Mucosa of rectum (tissue), 2 donors: ENCODE data around the gene FNDC7.
"Not testable (repeated sequence)": the region's sequence is repeated elsewhere in the genome, so short reads cannot be mapped to it uniquely, and the experiment has no call there.

Source experiments
- H3K27ac ChIP-seq, 2 donors: one replicate each; pipeline ENCODE4 v1.7.0; 2013; ENCODE audit warnings: inconsistent platforms in 2 of 2, low read depth in 2 of 2, low read length in 2 of 2
- H3K27me3 ChIP-seq, 2 donors: one replicate each; pipeline ENCODE4 v1.7.0; 2013; ENCODE audit warnings: low read length in 2 of 2; ENCODE audit not compliant: control insufficient read depth in 2 of 2, insufficient read depth in 2 of 2
- H3K36me3 ChIP-seq, 2 donors: one replicate each; pipeline ENCODE4 v1.7.0; 2013; ENCODE audit warnings: low read length in 2 of 2; ENCODE audit not compliant: control insufficient read depth in 2 of 2, insufficient read depth in 2 of 2
- H3K4me1 ChIP-seq, 2 donors: one replicate each; pipeline ENCODE4 v1.7.0; 2013; ENCODE audit warnings: low read length in 2 of 2, mild to moderate bottlenecking in 1 of 2; ENCODE audit not compliant: control insufficient read depth in 2 of 2, insufficient read depth in 2 of 2
- H3K4me3 ChIP-seq, 2 donors: one replicate each; pipeline ENCODE4 v1.7.0; 2013; ENCODE audit warnings: low read length in 2 of 2
- H3K9ac ChIP-seq, 2 donors: one replicate each; pipeline ENCODE4 v1.7.0; 2013; ENCODE audit warnings: low read length in 2 of 2, low read depth in 1 of 2, mild to moderate bottlenecking in 1 of 2
- H3K9me3 ChIP-seq, 2 donors: one replicate each; pipeline ENCODE4 v1.7.0; 2013; ENCODE audit warnings: low read length in 2 of 2; ENCODE audit not compliant: control insufficient read depth in 2 of 2
- donor health status: healthy.
- donor health status: Normal muscosa, but diverticular disease.

The FNDC7 gene

GRCh38 chr1:108767708-108768107 is 55.0 kb downstream of the FNDC7 start:
- H3K27me3 ChIP-seq = no peaks in the 10 kb centered on the region
- H3K27ac ChIP-seq = no peak overlapping the region
- H3K4me3 ChIP-seq = no peak overlapping the region
- H3K9me3 ChIP-seq = no peaks in the 10 kb centered on the region
- no peaks in the 10 kb centered on the region for H3K4me1 ChIP-seq
- H3K36me3 ChIP-seq = peaks cover 27 to 30% of the 10 kb centered on the region in 2 donors
- no peak overlapping the region for H3K9ac ChIP-seq

GRCh38 chr1:108777839-108778238 is 65.1 kb downstream of the FNDC7 start:
- peaks cover 0 to 2% of the 10 kb centered on the region in 2 donors for H3K4me1 ChIP-seq
- H3K9ac ChIP-seq = no peak overlapping the region
- H3K4me3 ChIP-seq = no peak overlapping the region
- H3K9me3 ChIP-seq = no peaks in the 10 kb centered on the region
- H3K27ac ChIP-seq = no peak overlapping the region
- H3K27me3 ChIP-seq = no peaks in the 10 kb centered on the region
- peaks cover 28 to 33% of the 10 kb centered on the region in 2 donors for H3K36me3 ChIP-seq

GRCh38 chr1:108779455-108779854 is 66.7 kb downstream of the FNDC7 start:
- Histone ChIP-seq H3K9ac (no peak overlapping the region), H3K36me3 (peaks cover 31 to 35% of the 10 kb centered on the region in 2 donors), H3K4me1 (peaks cover 0 to 2% of the 10 kb centered on the region in 2 donors)

GRCh38 chr1:108780937-108781574 is 68.3 kb downstream of the FNDC7 start:
- Histone ChIP-seq H3K4me3 (no peak overlapping the region), H3K27me3 (no peaks in the 10 kb centered on the region), H3K36me3 (peaks cover 39 to 47% of the 10 kb centered on the region in 2 donors), H3K9ac (no peak overlapping the region), H3K4me1 (peaks cover 0 to 2% of the 10 kb centered on the region in 2 donors), H3K27ac (no peak overlapping the region), H3K9me3 (peaks cover 7 to 9% of the 10 kb centered on the region in 2 donors)

More at GRCh38 chr1:108779455-108779854, 66.7 kb downstream of the FNDC7 start:
- H3K4me3 ChIP-seq = no peak overlapping the region
- peaks cover 0 to 5% of the 10 kb centered on the region in 2 donors for H3K9me3 ChIP-seq
- H3K27me3 ChIP-seq = no peaks in the 10 kb centered on the region
- H3K27ac ChIP-seq = no peak overlapping the region

GRCh38 chr1:108781575-108781944 is 68.9 kb downstream of the FNDC7 start:
- H3K9ac ChIP-seq, H3K27me3 ChIP-seq, H3K27ac ChIP-seq, H3K4me3 ChIP-seq, H3K4me1 ChIP-seq, H3K9me3 ChIP-seq: not testable (repeated sequence)
- H3K36me3 ChIP-seq = peaks cover 39 to 48% of the 10 kb centered on the region in 2 donors

- Histone ChIP-seq H3K4me3 (no peak overlapping the region), H3K9me3 (peaks cover 7 to 9% of the 10 kb centered on the region in 2 donors), H3K4me1 (no peaks in the 10 kb centered on the region), H3K9ac (no peak overlapping the region), H3K27me3 (no peaks in the 10 kb centered on the region), H3K36me3 (peaks cover 33 to 34% of the 10 kb centered on the region in 2 donors), H3K27ac (no peak overlapping the region)
Observed at GRCh38 chr1:108785264-108785663, 72.6 kb downstream of the FNDC7 start.

- peaks cover 33 to 34% of the 10 kb centered on the region in 2 donors for H3K36me3 ChIP-seq
- no peak overlapping the region for H3K9ac ChIP-seq
- H3K27ac ChIP-seq = no peak overlapping the region
- H3K27me3 ChIP-seq = no peaks in the 10 kb centered on the region
- H3K4me1 ChIP-seq = no peaks in the 10 kb centered on the region
- H3K4me3 ChIP-seq = no peak overlapping the region
- peaks cover 7 to 9% of the 10 kb centered on the region in 2 donors for H3K9me3 ChIP-seq
Observed at GRCh38 chr1:108785880-108786279, 73.2 kb downstream of the FNDC7 start.

- H3K27me3 ChIP-seq = no peaks in the 10 kb centered on the region
- no peaks in the 10 kb centered on the region for H3K9me3 ChIP-seq
- H3K9ac ChIP-seq = no peak overlapping the region
- H3K4me3 ChIP-seq = no peak overlapping the region
- no peaks in the 10 kb centered on the region for H3K4me1 ChIP-seq
- H3K27ac ChIP-seq = no peak overlapping the region
- H3K36me3 ChIP-seq = peaks cover 22 to 24% of the 10 kb centered on the region in 2 donors
Observed at GRCh38 chr1:108791790-108792189, 79.1 kb downstream of the FNDC7 start.
